Neural cell (in vitro differentiated cells): ENCODE measurements around the gene KBTBD13. TPM values are rescaled to one million over a fixed set of nuclear protein-coding genes. Genes with fewer than 3 reads are reported as not detected.
"Not testable (repeated sequence)": the region's sequence is repeated elsewhere in the genome, so short reads cannot be mapped to it uniquely, and the experiment has no call there.

ENCODE experiments used
- H2AFZ ChIP-seq: fragments of 200-600, 300-800 bp; sonication (generic), shearing (Covaris generic); 2 replicates; pipeline ENCODE4 v1.6.0; 2014; ENCODE audit warnings: low read depth, mild to moderate bottlenecking, antibody characterized with exemption, low read length, moderate library complexity
- H3F3A ChIP-seq: fragments of 200-600 bp; shearing (Covaris generic); 2 replicates; pipeline ENCODE4 v1.6.1; 2016; ENCODE audit warnings: mild to moderate bottlenecking, moderate library complexity, mixed read lengths, antibody characterized with exemption, low read length; ENCODE audit not compliant: insufficient read depth, poor library complexity, severe bottlenecking
- H3K27ac ChIP-seq: fragments of 200-600, 300-800 bp; sonication (generic), shearing (Covaris generic); 2 replicates; pipeline ENCODE4 v1.5.1; 2014; ENCODE audit warnings: mild to moderate bottlenecking, low read length, moderate library complexity
- H3K27me3 ChIP-seq: fragments of 300-800, 200-600 bp; sonication (generic), shearing (Covaris generic); 2 replicates; pipeline ENCODE4 v1.6.0; 2014; ENCODE audit warnings: mild to moderate bottlenecking, low read depth, low read length, moderate library complexity; ENCODE audit not compliant: insufficient read depth
- H3K36me3 ChIP-seq: fragments of 300-800, 200-600 bp; sonication (generic), shearing (Covaris generic); 2 replicates; pipeline ENCODE4 v1.5.1; 2014; ENCODE audit warnings: mild to moderate bottlenecking, antibody characterized with exemption, low read length, moderate library complexity; ENCODE audit not compliant: insufficient read depth
- H3K4me2 ChIP-seq: fragments of 300-800, 200-600 bp; sonication (generic), shearing (Covaris generic); 2 replicates; pipeline ENCODE4 v1.6.0; 2014; ENCODE audit warnings: mild to moderate bottlenecking, low read length
- H3K4me3 ChIP-seq: fragments of 300-800, 200-600 bp; sonication (generic), shearing (Covaris generic); 2 replicates; pipeline ENCODE4 v1.5.1; 2014; ENCODE audit warnings: mild to moderate bottlenecking, low read length, moderate library complexity
- H3K79me2 ChIP-seq: fragments of 200-600 bp; shearing (Covaris generic); replicated peaks from 2 replicates; pipeline ENCODE4 v1.6.0; 2014; ENCODE audit warnings: mild to moderate bottlenecking, low read length, moderate library complexity; ENCODE audit not compliant: insufficient read depth
- H3K9ac ChIP-seq: fragments of 300-800, 200-600 bp; sonication (generic), shearing (Covaris generic); 2 replicates; pipeline ENCODE4 v1.6.1; 2016; ENCODE audit warnings: mild to moderate bottlenecking, low read length, mixed read lengths
- H3K9me2 ChIP-seq: fragments of 200-600 bp; shearing (Covaris generic); 2 replicates; pipeline ENCODE4 v1.6.1; 2016; ENCODE audit warnings: mild to moderate bottlenecking, low read length, mixed read lengths; ENCODE audit not compliant: insufficient read depth
- H3K9me3 ChIP-seq: fragments of 200-600, 300-800 bp; sonication (generic), shearing (Covaris generic); 2 replicates; pipeline ENCODE4 v1.6.1; 2016; ENCODE audit warnings: mild to moderate bottlenecking, mixed run types, low read length, moderate library complexity, mixed read lengths
- H4K20me1 ChIP-seq: fragments of 200-600 bp; shearing (Covaris generic); 2 replicates; pipeline ENCODE4 v1.6.1; 2016; ENCODE audit warnings: mild to moderate bottlenecking, mixed run types; ENCODE audit not compliant: insufficient read depth
- CTCF ChIP-seq: fragments of 450-650 bp; IDR thresholded peaks from 2 replicates; pipeline ENCODE4 v1.5.1; 2014; ENCODE audit warnings: antibody characterized with exemption, mild to moderate bottlenecking, moderate library complexity; ENCODE audit not compliant: poor library complexity, severe bottlenecking
- POLR2AphosphoS5 ChIP-seq: IDR thresholded peaks from 2 replicates; pipeline ENCODE4 v1.6.1; 2012
- RAD21 ChIP-seq: fragments of 450-650 bp; conservative IDR thresholded peaks from 2 replicates; pipeline ENCODE4 v1.6.1; 2014; ENCODE audit warnings: antibody characterized with exemption, mild to moderate bottlenecking, moderate library complexity
- REST ChIP-seq: IDR thresholded peaks from 2 replicates; pipeline ENCODE4 v1.6.1; 2012; ENCODE audit warnings: borderline replicate concordance
- SMC3 ChIP-seq: fragments of 450-650 bp; conservative IDR thresholded peaks from 2 replicates; pipeline ENCODE4 v1.6.1; 2014; ENCODE audit warnings: antibody characterized with exemption, mild to moderate bottlenecking, moderate library complexity; ENCODE audit not compliant: poor library complexity
- TAF1 ChIP-seq: IDR thresholded peaks from 2 replicates; pipeline ENCODE4 v1.6.1; 2012; ENCODE audit warnings: low read depth
- polyA plus RNA-seq: library from polyadenylated mRNA; depleted of rRNA; stranded (reverse); fragments of >200 nt; gene quantifications from 2 replicates; pipeline ENCODE4 v1.2.3, GENCODE V29; 2014

KBTBD13 gene
- polyA plus RNA-seq, 1 donor from 2014 or later = not detected

GRCh38 chr15:65099336-65099735 is 22.8 kb downstream of the KBTBD13 start:
- Histone ChIP-seq H3K4me3 (no peak overlapping the region), H3K9me3 (no peaks in the 10 kb centered on the region), H3K4me2 (no peak overlapping the region), H3K9ac (no peak overlapping the region), H3K79me2 (no peaks in the 10 kb centered on the region), H3K27ac (no peak overlapping the region), H3F3A (no peaks in the 10 kb centered on the region), H3K27me3 (peaks cover 14% of the 10 kb centered on the region), H3K36me3 (no peaks in the 10 kb centered on the region), H4K20me1 (no peaks in the 10 kb centered on the region), H3K9me2 (no peaks in the 10 kb centered on the region), H2AFZ (no peak overlapping the region)
- TF ChIP-seq RAD21 = no peak
- TF ChIP-seq SMC3 = no peak
- TF ChIP-seq CTCF = no peak

GRCh38 chr15:65099801-65100200 is 23.3 kb downstream of the KBTBD13 start:
- not testable (repeated sequence) for H3K79me2 ChIP-seq, H3K9ac ChIP-seq, H3K4me2 ChIP-seq, H4K20me1 ChIP-seq, H3F3A ChIP-seq, H3K4me3 ChIP-seq, H3K27ac ChIP-seq, H3K9me2 ChIP-seq, H2AFZ ChIP-seq, H3K9me3 ChIP-seq, H3K36me3 ChIP-seq
- H3K27me3 ChIP-seq = peaks cover 14% of the 10 kb centered on the region

GRCh38 chr15:65100442-65100841 is 23.9 kb downstream of the KBTBD13 start:
- Histone ChIP-seq H3K27me3 (peaks cover 14% of the 10 kb centered on the region), H3K9ac (no peak overlapping the region), H3K4me3 (no peak overlapping the region), H2AFZ (no peak overlapping the region), H4K20me1 (no peaks in the 10 kb centered on the region), H3K4me2 (no peak overlapping the region), H3K9me3 (no peaks in the 10 kb centered on the region), H3K9me2 (no peaks in the 10 kb centered on the region), H3K27ac (no peak overlapping the region), H3K79me2 (no peaks in the 10 kb centered on the region), H3K36me3 (no peaks in the 10 kb centered on the region), H3F3A (no peaks in the 10 kb centered on the region)
- TF ChIP-seq TAF1 (no peak), REST (no peak), POLR2AphosphoS5 (no peak)
